Measurements from ENCODE around the gene DFFB. TPM values are rescaled to one million over a fixed set of nuclear protein-coding genes. Genes with fewer than 3 reads are reported as not detected.

DFFB gene
- total and polyA plus RNA-seq, 9 of the 15 experiments (the other 6 are each of a cell fraction or from before 2014, with no cell fraction given): 2.3 to 15.8 (median 11.5) TPM

DNA sequence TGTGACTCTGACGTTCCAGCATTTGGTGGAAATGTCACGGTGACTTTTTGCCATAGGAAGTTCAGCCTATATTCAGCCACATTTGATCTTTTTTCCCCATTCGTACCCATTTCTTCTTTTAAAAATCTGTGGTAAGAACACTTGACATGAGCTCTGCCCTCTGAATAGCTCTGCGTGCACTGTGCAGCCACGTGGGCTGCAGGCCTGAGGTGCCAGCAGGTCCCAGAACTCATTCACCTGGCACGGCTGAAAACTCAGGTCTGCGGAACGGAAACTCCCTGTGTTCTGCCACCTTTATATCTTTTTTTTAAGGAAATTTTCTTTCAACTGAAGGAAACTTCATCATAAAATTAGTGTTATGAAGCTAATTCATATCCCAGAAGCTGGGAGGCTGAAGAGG lies 28.9 kb upstream of the DFFB start:
- H3K36me3 ChIP-seq (ENCODE audit: control insufficient read depth, insufficient read depth, low read length): peaks cover 84% of the 10 kb centered on the region
- no peak for ATAC-seq
- 88% methylated on average over 8 of the region's 8 CpGs for WGBS (ENCODE audit: insufficient coverage, low coverage, missing lambda C conversion rate)
- TF ChIP-seq, protein P1, sequence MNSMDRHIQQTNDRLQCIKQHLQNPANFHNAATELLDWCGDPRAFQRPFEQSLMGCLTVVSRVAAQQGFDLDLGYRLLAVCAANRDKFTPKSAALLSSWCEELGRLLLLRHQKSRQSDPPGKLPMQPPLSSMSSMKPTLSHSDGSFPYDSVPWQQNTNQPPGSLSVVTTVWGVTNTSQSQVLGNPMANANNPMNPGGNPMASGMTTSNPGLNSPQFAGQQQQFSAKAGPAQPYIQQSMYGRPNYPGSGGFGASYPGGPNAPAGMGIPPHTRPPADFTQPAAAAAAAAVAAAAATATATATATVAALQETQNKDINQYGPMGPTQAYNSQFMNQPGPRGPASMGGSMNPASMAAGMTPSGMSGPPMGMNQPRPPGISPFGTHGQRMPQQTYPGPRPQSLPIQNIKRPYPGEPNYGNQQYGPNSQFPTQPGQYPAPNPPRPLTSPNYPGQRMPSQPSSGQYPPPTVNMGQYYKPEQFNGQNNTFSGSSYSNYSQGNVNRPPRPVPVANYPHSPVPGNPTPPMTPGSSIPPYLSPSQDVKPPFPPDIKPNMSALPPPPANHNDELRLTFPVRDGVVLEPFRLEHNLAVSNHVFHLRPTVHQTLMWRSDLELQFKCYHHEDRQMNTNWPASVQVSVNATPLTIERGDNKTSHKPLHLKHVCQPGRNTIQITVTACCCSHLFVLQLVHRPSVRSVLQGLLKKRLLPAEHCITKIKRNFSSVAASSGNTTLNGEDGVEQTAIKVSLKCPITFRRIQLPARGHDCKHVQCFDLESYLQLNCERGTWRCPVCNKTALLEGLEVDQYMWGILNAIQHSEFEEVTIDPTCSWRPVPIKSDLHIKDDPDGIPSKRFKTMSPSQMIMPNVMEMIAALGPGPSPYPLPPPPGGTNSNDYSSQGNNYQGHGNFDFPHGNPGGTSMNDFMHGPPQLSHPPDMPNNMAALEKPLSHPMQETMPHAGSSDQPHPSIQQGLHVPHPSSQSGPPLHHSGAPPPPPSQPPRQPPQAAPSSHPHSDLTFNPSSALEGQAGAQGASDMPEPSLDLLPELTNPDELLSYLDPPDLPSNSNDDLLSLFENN (IDR thresholded peaks at IDR 0.05; ENCODE audit: low read depth in 2 of 2, low read length in 2 of 2): no peak
- no peak for TF ChIP-seq RBM25 (IDR thresholded peaks at IDR 0.05; ENCODE audit: low read depth, low read length, severe bottlenecking)
- TF ChIP-seq TCFL5 (CRISPR knock-in tag; conservative IDR thresholded peaks at IDR 0.05): no peak
- TF ChIP-seq, protein P2, sequence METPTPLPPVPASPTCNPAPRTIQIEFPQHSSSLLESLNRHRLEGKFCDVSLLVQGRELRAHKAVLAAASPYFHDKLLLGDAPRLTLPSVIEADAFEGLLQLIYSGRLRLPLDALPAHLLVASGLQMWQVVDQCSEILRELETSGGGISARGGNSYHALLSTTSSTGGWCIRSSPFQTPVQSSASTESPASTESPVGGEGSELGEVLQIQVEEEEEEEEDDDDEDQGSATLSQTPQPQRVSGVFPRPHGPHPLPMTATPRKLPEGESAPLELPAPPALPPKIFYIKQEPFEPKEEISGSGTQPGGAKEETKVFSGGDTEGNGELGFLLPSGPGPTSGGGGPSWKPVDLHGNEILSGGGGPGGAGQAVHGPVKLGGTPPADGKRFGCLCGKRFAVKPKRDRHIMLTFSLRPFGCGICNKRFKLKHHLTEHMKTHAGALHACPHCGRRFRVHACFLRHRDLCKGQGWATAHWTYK (CRISPR knock-in tag; IDR thresholded peaks at IDR 0.05): no peak
- no peak for TF ChIP-seq JUND (IDR thresholded peaks at IDR 0.05; ENCODE audit: borderline replicate concordance, low read depth, low read length)
- no peak for TF ChIP-seq JUND (tag; IDR thresholded peaks at IDR 0.05; ENCODE audit: borderline replicate concordance, low read depth, low read length)
- TF ChIP-seq CCAR2 (IDR thresholded peaks at IDR 0.05; ENCODE audit: low read depth, low read length): no peak
- no peak for TF ChIP-seq KHSRP (IDR thresholded peaks at IDR 0.05)
- no peak for TF ChIP-seq YY1 (IDR thresholded peaks at IDR 0.05; ENCODE audit: borderline replicate concordance in 1 of 3, control insufficient read depth in 1 of 3, extremely low read depth in 1 of 3, insufficient read depth in 3 of 3, insufficient read length in 1 of 3, insufficient replicate concordance in 2 of 3, low read depth in 1 of 3, low read length in 2 of 3)
- TF ChIP-seq RBM17 (IDR thresholded peaks at IDR 0.05; ENCODE audit: borderline replicate concordance, low read depth, low read length): no peak
- TF ChIP-seq, protein P3, sequence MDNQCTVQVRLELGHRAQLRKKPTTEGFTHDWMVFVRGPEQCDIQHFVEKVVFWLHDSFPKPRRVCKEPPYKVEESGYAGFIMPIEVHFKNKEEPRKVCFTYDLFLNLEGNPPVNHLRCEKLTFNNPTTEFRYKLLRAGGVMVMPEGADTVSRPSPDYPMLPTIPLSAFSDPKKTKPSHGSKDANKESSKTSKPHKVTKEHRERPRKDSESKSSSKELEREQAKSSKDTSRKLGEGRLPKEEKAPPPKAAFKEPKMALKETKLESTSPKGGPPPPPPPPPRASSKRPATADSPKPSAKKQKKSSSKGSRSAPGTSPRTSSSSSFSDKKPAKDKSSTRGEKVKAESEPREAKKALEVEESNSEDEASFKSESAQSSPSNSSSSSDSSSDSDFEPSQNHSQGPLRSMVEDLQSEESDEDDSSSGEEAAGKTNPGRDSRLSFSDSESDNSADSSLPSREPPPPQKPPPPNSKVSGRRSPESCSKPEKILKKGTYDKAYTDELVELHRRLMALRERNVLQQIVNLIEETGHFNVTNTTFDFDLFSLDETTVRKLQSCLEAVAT (IDR thresholded peaks at IDR 0.05): no peak
- TF ChIP-seq, protein P4, sequence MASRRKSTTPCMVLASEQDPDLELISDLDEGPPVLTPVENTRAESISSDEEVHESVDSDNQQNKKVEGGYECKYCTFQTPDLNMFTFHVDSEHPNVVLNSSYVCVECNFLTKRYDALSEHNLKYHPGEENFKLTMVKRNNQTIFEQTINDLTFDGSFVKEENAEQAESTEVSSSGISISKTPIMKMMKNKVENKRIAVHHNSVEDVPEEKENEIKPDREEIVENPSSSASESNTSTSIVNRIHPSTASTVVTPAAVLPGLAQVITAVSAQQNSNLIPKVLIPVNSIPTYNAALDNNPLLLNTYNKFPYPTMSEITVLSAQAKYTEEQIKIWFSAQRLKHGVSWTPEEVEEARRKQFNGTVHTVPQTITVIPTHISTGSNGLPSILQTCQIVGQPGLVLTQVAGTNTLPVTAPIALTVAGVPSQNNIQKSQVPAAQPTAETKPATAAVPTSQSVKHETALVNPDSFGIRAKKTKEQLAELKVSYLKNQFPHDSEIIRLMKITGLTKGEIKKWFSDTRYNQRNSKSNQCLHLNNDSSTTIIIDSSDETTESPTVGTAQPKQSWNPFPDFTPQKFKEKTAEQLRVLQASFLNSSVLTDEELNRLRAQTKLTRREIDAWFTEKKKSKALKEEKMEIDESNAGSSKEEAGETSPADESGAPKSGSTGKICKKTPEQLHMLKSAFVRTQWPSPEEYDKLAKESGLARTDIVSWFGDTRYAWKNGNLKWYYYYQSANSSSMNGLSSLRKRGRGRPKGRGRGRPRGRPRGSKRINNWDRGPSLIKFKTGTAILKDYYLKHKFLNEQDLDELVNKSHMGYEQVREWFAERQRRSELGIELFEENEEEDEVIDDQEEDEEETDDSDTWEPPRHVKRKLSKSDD (conservative IDR thresholded peaks at IDR 0.05; ENCODE audit: low read length): no peak
- TF ChIP-seq ZBTB17 (CRISPR knock-in tag; IDR thresholded peaks at IDR 0.05): no peak

More for the DNA sequence above, 28.9 kb upstream of the DFFB start:
- POLR2A ChIA-PET: interaction anchor here (1.0 to 1.8 kb wide), 4 partner anchors 9 to 72 kb away, joined by 3 to 8 read pairs (median 4); no protein-coding TSS in a partner anchor
- no peak overlapping the region for H3K4me2 ChIP-seq (ENCODE audit: insufficient read depth, low read length)
- CTCF ChIA-PET (ENCODE audit: low intra/inter-chr PET ratio): interaction anchor here (0.6 kb wide), 1 partner anchor 206 kb away, joined by 5 read pairs; no protein-coding TSS in a partner anchor
- H3K9me3 ChIP-seq (replicated peaks; ENCODE audit: control insufficient read depth, insufficient read depth, low read depth, low read length): no peaks in the 10 kb centered on the region
- DNase-seq (ENCODE audit: extremely low read depth in 1 of 4, low spot score in 3 of 4) (no peak), FAIRE-seq (no peak)
- no peaks in the 10 kb centered on the region for H3K79me2 ChIP-seq (ENCODE audit: control insufficient read depth, insufficient read depth, low read length)
- BruUV-seq (replicated peaks): no TSS peak
- H3K9me1 ChIP-seq (ENCODE audit: control insufficient read depth, insufficient read depth, low read length): no peaks in the 10 kb centered on the region
- peaks cover 0 to 5% of the 10 kb centered on the region in 2 experiments; a peak in 2 of 5 replicates for H3K4me1 ChIP-seq (replicated peaks in 1 of 2; ENCODE audit: control insufficient read depth in 2 of 2, insufficient read depth in 2 of 2, low read length in 2 of 2)
- no peak overlapping the region for H2AFZ ChIP-seq (ENCODE audit: low read depth, low read length)
- intact Hi-C loops (cut with micrococcal nuclease): no loop called here
- no peaks in the 10 kb centered on the region for H3K27me3 ChIP-seq (ENCODE audit: control insufficient read depth in 2 of 2, insufficient read depth in 2 of 2, low read length in 2 of 2)
- in situ Hi-C loops (cut with MboI): no loop called here
- H3K4me3 ChIP-seq: no peak overlapping the region
- H3K9ac ChIP-seq (ENCODE audit: insufficient read depth in 1 of 2, low read depth in 2 of 2, low read length in 2 of 2): no peak overlapping the region; a peak in 1 of 4 replicates
- no peak overlapping the region for H3K27ac ChIP-seq (ENCODE audit: extremely low read depth, low read depth, low read length)
- no peaks in the 10 kb centered on the region for H4K20me1 ChIP-seq (replicated peaks; ENCODE audit: control insufficient read depth, insufficient read depth, low read length)

Measured in K562 (cell line).